Measurements from ENCODE around the gene ISLR2.

ISLR2 gene

DNA sequence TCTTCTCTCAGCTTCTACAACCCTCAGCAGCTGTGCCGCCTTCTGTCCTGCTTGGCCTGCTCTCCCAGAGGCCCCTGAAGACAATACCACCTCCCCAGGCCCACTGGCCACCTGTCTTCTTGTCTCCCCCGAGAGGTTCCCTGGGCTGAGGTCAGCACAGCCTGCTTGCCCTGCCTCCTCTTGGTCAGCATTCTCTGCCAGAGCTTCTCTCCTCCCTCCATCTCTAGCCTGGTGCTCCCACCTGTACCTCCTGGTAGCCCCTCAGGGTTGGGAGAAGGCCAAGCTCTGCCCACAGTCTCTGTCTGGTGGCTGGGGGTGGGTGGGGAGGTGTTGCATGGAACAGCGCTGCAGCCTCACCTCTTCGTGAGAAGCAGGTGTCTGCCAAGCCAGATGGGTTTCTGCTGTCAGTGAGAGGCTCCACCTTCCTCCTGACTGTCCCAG, 37.5 kb downstream of the ISLR2 start:
- Histone ChIP-seq H3K9me3 (ENCODE audit: control insufficient read depth, insufficient read depth, low read length) (no peaks in the 10 kb centered on the region), H3K27me3 (ENCODE audit: control insufficient read depth, insufficient read depth, low read length) (no peaks in the 10 kb centered on the region), H3K36me3 (ENCODE audit: control insufficient read depth, insufficient read depth, low read length) (no peaks in the 10 kb centered on the region), H3K9ac (ENCODE audit: low read depth, low read length) (no peak overlapping the region), H3K4me1 (ENCODE audit: control insufficient read depth, insufficient read depth, low read length) (no peaks in the 10 kb centered on the region), H3K4me3 (ENCODE audit: low read depth, low read length) (no peak overlapping the region)

DNA sequence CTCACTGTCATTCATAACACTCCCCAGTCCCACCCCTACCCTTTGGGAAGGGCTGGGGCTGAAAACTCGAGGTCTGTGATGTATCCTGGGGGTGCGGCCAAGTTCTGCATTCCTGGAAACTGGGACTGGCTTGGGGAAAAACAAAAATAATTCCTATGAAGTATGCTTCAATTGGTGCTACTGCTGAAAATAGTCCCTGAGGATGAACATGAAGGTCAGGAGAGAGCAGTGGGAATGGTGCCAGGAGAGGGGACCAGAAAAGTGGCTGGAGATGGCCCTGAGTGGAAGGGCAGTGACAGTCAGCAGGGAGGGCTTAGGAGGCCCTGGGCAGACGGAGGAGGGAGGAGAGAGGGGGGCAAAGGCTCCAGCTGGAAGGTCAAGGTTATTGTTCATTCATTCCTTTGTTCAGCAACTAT, 38.3 kb downstream of the ISLR2 start:
- Histone ChIP-seq H3K9ac (ENCODE audit: low read depth, low read length) (no peak overlapping the region), H3K27me3 (ENCODE audit: control insufficient read depth, insufficient read depth, low read length) (no peaks in the 10 kb centered on the region), H3K36me3 (ENCODE audit: control insufficient read depth, insufficient read depth, low read length) (no peaks in the 10 kb centered on the region), H3K9me3 (ENCODE audit: control insufficient read depth, insufficient read depth, low read length) (no peaks in the 10 kb centered on the region), H3K4me1 (ENCODE audit: control insufficient read depth, insufficient read depth, low read length) (peaks cover 6% of the 10 kb centered on the region), H3K4me3 (ENCODE audit: low read depth, low read length) (no peak overlapping the region)

DNA sequence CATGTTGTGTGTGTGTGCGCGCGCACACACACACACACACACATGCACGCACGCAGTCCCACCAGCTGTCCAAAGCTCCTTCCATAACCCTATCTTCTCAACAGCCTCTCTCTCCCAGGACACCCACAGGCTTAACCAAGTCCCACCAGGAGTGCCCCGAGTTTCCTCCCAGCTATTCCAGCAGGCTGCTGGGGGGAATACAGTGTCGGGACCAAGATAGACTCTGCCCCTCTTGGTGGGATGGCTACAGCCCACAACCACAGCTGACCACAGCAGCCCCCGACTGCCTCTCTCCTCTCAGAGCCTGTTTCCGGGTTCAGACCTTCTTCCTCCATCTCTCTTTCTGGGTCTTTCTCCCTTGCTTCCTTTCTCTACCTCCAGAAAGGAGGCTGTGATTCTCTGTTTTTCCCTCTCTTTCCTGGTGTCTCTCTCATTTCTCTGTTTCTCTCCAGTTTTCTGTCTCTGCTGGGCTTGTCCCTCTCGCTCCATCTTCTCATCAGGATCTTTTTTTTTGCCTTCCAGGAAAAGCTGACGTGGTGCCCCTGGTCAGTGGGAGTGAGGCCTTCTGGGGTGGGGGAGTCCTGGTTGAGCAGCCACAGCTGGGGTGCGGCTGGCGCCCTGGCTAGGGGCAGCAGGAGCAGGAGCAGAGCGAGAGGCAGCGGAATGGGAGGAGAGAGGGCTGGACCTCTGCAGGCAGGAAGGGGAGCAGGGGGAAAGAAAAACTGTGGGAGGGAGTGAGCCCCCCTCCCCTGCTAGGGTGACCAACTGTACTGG, 39.9 kb downstream of the ISLR2 start:
- Histone ChIP-seq H3K36me3 (ENCODE audit: control insufficient read depth, insufficient read depth, low read length) (no peaks in the 10 kb centered on the region), H3K4me1 (ENCODE audit: control insufficient read depth, insufficient read depth, low read length) (peaks cover 6% of the 10 kb centered on the region)

DNA sequence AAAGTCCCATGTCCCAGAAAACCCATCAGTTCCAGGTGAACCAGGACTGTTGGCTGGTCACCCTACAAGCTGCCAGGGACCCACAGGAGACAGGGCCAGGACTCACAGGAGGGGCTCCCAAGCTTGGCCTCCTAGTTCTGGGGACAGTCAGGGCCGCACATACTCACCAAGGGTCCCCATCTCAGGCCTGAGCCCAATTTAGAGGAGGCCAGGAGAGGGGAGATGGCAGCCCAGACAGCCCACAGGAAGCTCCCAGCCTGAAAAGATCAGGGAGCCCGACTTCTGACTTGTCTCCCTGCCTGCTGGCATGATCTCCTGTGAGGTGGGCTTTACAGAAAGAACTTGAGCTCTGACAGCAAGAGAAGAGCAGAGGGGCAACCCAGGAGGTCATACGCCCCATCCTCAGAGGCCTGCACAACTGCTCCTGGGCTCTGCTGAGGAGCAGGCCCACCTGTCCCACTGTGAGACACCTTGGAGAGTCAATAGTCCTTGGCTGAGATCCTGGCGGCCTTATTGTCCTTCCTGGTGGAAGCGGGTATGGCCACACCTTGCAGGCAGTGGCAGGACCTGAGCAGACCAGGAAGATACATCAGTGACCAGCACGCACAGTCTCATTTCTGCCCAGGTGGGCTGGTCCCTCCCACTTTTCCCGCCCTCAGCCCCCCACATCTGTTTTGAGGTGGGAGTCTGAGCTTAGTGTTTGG, 40.6 kb downstream of the ISLR2 start:
- no peaks in the 10 kb centered on the region for H3K36me3 ChIP-seq (ENCODE audit: control insufficient read depth, insufficient read depth, low read length)
- no peaks in the 10 kb centered on the region for H3K9me3 ChIP-seq (ENCODE audit: control insufficient read depth, insufficient read depth, low read length)
- peaks cover 6% of the 10 kb centered on the region for H3K4me1 ChIP-seq (ENCODE audit: control insufficient read depth, insufficient read depth, low read length)
- H3K27me3 ChIP-seq (ENCODE audit: control insufficient read depth, insufficient read depth, low read length): no peaks in the 10 kb centered on the region
- H3K9ac ChIP-seq (ENCODE audit: low read depth, low read length): no peak overlapping the region
- no peak overlapping the region for H3K4me3 ChIP-seq (ENCODE audit: low read depth, low read length)

More for the DNA sequence above, 39.9 kb downstream of the ISLR2 start:
- no peaks in the 10 kb centered on the region for H3K9me3 ChIP-seq (ENCODE audit: control insufficient read depth, insufficient read depth, low read length)
- H3K4me3 ChIP-seq (ENCODE audit: low read depth, low read length): no peak overlapping the region
- H3K27me3 ChIP-seq (ENCODE audit: control insufficient read depth, insufficient read depth, low read length): no peaks in the 10 kb centered on the region
- no peak overlapping the region for H3K9ac ChIP-seq (ENCODE audit: low read depth, low read length)

DNA sequence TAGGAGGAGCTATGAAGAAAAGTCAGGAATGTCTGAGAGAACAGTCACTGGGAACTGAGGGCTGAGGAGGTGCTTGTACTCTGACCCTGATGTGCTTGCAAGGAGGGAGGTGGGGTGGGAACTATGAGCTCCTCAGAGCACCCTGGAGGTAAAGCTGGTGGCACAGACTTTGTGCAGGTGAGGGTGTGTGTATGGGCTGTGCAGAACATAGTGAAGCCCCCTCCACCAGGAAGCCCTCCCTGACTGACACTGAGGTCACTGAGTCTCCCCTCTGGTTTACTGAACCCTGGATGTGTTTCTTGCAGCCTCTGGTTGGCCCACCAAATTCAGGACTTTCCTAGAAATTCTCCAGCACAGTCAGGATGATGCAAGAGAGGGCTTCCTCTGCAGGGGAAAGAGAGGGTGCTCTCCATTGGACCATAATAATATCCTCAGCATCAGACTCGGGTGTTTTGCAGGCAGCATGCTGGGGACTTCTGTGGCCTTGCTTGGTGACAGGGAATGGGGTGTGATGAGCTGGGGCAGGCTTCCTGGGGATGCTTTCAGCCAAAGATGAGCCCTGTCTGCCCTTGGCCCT, 41.7 kb downstream of the ISLR2 start:
- peaks cover 6% of the 10 kb centered on the region for H3K4me1 ChIP-seq (ENCODE audit: control insufficient read depth, insufficient read depth, low read length)
- no peaks in the 10 kb centered on the region for H3K36me3 ChIP-seq (ENCODE audit: control insufficient read depth, insufficient read depth, low read length)
- no peak overlapping the region for H3K4me3 ChIP-seq (ENCODE audit: low read depth, low read length)
- no peak overlapping the region for H3K9ac ChIP-seq (ENCODE audit: low read depth, low read length)
- no peaks in the 10 kb centered on the region for H3K27me3 ChIP-seq (ENCODE audit: control insufficient read depth, insufficient read depth, low read length)
- H3K9me3 ChIP-seq (ENCODE audit: control insufficient read depth, insufficient read depth, low read length): no peaks in the 10 kb centered on the region

DNA sequence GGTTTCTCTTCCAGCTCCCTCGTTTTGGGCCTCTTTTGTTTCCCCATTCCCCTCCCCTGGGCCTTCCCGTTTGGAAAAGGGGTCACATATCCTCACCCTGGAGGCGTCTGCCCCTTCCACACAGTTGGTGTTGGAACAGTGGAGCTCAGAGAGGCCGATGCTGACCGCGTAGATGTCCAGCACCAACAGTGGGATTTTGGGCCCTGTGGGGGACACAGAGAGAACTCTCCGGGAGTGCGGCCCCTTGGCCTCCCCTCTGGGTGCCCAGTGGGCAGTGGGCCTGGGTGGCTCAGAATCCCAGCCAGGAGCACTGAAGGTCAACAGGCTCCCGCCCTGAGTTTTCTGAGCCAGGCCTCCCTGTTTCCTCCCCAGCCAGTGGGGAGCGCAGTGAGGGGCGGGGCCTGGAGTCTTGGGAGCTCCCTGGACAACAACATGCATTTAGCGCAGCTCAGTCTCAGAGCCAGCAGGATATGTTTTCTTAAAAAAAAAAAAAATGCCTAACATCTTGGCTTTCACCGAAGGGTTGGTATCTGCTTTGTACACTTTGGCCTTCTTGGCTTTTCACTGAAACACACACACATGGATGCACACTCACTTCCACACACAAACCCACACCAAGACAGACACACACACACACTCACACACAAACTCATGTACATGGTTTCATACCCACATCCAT, 42.5 kb downstream of the ISLR2 start:
- H3K36me3 ChIP-seq (ENCODE audit: control insufficient read depth, insufficient read depth, low read length): no peaks in the 10 kb centered on the region

DNA sequence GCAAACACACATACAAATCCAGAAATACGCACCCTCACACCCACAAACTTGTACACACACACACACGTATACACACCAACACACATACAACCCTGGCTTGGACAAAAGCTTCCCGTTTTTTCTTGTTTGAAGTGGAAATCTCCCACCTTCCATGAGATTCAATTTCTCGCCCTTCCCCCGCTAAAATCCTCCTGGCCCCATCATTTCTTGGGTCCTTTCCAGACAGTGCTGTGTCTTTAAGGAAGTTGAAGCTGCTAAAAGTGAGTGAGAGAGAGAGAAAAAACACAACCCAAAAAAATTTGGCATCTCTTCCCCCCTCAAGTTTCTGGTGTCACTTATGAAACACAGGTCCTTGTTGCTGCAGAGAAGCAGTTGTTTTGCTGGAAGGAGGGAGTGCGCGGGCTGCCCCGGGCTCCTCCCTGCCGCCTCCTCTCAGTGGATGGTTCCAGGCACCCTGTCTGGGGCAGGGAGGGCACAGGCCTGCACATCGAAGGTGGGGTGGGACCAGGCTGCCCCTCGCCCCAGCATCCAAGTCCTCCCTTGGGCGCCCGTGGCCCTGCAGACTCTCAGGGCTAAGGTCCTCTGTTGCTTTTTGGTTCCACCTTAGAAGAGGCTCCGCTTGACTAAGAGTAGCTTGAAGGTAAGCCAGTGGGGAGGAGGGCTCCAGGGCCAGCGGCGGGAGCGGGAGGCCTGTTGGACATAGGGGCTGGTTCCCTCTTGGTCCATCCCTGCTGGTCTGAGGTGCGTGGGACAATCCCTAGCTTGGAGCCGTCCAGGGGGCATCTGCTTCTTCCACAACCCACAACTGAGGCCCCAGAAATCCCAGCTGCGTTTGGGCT, 43.2 kb downstream of the ISLR2 start, which contains the start of gene ISLR:
TSS of gene ISLR (plus strand) at position 331 of the 839 bp plus-strand sequence. CDS start 1,149 bp downstream, outside the sequence.
- no peak within 1 kb of the TSS for H3K4me3 ChIP-seq (ENCODE audit: low read depth, low read length)
- H3K27me3 ChIP-seq (ENCODE audit: control insufficient read depth, insufficient read depth, low read length): no peaks in the 10 kb centered on the region
- no peak within 1 kb of the TSS for H3K9ac ChIP-seq (ENCODE audit: low read depth, low read length)
- no peaks in the 10 kb centered on the region for H3K36me3 ChIP-seq (ENCODE audit: control insufficient read depth, insufficient read depth, low read length)
- peaks cover 6% of the 10 kb centered on the region for H3K4me1 ChIP-seq (ENCODE audit: control insufficient read depth, insufficient read depth, low read length)
- no peaks in the 10 kb centered on the region for H3K9me3 ChIP-seq (ENCODE audit: control insufficient read depth, insufficient read depth, low read length)

More for the DNA sequence above, 42.5 kb downstream of the ISLR2 start:
- H3K27me3 ChIP-seq (ENCODE audit: control insufficient read depth, insufficient read depth, low read length): no peaks in the 10 kb centered on the region
- H3K9me3 ChIP-seq (ENCODE audit: control insufficient read depth, insufficient read depth, low read length): no peaks in the 10 kb centered on the region
- no peak overlapping the region for H3K4me3 ChIP-seq (ENCODE audit: low read depth, low read length)
- no peak overlapping the region for H3K9ac ChIP-seq (ENCODE audit: low read depth, low read length)
- H3K4me1 ChIP-seq (ENCODE audit: control insufficient read depth, insufficient read depth, low read length): peaks cover 6% of the 10 kb centered on the region

DNA sequence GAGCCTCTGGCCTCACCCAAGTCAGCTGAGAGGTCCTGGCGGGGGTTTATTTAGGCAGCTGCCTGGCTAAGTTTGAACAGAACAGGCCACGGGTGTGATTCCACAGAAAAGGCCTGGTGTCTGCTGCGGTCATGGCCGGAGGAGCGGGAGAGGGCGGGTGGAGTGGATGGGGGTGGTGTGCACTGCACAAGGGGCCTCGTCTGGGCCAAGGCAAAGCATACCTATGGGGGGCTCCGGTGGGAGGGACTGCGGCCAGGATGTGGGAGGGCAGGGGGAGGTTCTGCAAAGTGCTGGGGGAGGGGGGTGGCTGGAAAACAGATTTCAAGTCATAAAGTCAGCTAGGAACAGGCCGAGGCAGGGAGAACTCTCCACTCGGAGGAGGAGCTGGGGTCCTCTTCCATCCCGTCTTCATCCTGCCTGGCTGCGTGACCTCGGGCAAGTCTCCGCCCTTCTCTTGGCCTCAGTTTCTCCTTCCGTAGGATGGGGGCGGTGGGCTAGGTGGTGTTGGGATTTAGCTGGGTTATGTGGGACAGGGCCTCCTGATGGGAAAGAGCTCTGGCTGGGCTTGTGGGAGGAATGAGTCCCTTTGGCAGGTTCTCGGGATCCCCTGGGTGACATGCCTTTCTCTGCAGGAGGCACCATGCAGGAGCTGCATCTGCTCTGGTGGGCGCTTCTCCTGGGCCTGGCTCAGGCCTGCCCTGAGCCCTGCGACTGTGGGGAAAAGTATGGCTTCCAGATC, 44.0 kb downstream of the ISLR2 start:
- no peaks in the 10 kb centered on the region for H3K36me3 ChIP-seq (ENCODE audit: control insufficient read depth, insufficient read depth, low read length)
- no peak overlapping the region for H3K9ac ChIP-seq (ENCODE audit: low read depth, low read length)
- no peaks in the 10 kb centered on the region for H3K27me3 ChIP-seq (ENCODE audit: control insufficient read depth, insufficient read depth, low read length)
- no peaks in the 10 kb centered on the region for H3K9me3 ChIP-seq (ENCODE audit: control insufficient read depth, insufficient read depth, low read length)
- H3K4me1 ChIP-seq (ENCODE audit: control insufficient read depth, insufficient read depth, low read length): peaks cover 6% of the 10 kb centered on the region
- no peak overlapping the region for H3K4me3 ChIP-seq (ENCODE audit: low read depth, low read length)

DNA sequence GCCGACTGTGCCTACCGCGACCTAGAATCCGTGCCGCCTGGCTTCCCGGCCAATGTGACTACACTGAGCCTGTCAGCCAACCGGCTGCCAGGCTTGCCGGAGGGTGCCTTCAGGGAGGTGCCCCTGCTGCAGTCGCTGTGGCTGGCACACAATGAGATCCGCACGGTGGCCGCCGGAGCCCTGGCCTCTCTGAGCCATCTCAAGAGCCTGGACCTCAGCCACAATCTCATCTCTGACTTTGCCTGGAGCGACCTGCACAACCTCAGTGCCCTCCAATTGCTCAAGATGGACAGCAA, 44.5 kb downstream of the ISLR2 start:
- no peaks in the 10 kb centered on the region for H3K9me3 ChIP-seq (ENCODE audit: control insufficient read depth, insufficient read depth, low read length)
- H3K36me3 ChIP-seq (ENCODE audit: control insufficient read depth, insufficient read depth, low read length): no peaks in the 10 kb centered on the region
- H3K4me1 ChIP-seq (ENCODE audit: control insufficient read depth, insufficient read depth, low read length): peaks cover 6% of the 10 kb centered on the region
- H3K9ac ChIP-seq (ENCODE audit: low read depth, low read length): no peak overlapping the region
- H3K4me3 ChIP-seq (ENCODE audit: low read depth, low read length): no peak overlapping the region
- H3K27me3 ChIP-seq (ENCODE audit: control insufficient read depth, insufficient read depth, low read length): no peaks in the 10 kb centered on the region

DNA sequence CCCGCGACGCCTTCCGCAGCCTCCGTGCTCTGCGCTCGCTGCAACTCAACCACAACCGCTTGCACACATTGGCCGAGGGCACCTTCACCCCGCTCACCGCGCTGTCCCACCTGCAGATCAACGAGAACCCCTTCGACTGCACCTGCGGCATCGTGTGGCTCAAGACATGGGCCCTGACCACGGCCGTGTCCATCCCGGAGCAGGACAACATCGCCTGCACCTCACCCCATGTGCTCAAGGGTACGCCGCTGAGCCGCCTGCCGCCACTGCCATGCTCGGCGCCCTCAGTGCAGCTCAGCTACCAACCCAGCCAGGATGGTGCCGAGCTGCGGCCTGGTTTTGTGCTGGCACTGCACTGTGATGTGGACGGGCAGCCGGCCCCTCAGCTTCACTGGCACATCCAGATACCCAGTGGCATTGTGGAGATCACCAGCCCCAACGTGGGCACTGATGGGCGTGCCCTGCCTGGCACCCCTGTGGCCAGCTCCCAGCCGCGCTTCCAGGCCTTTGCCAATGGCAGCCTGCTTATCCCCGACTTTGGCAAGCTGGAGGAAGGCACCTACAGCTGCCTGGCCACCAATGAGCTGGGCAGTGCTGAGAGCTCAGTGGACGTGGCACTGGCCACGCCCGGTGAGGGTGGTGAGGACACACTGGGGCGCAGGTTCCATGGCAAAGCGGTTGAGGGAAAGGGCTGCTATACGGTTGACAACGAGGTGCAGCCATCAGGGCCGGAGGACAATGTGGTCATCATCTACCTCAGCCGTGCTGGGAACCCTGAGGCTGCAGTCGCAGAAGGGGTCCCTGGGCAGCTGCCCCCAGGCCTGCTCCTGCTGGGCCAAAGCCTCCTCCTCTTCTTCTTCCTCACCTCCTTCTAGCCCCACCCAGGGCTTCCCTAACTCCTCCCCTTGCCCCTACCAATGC, 45.1 kb downstream of the ISLR2 start:
- H3K9ac ChIP-seq (ENCODE audit: low read depth, low read length): no peak overlapping the region
- H3K4me1 ChIP-seq (ENCODE audit: control insufficient read depth, insufficient read depth, low read length): peaks cover 6% of the 10 kb centered on the region
- H3K27me3 ChIP-seq (ENCODE audit: control insufficient read depth, insufficient read depth, low read length): no peaks in the 10 kb centered on the region
- H3K9me3 ChIP-seq (ENCODE audit: control insufficient read depth, insufficient read depth, low read length): no peaks in the 10 kb centered on the region
- H3K4me3 ChIP-seq (ENCODE audit: low read depth, low read length): no peak overlapping the region
- H3K36me3 ChIP-seq (ENCODE audit: control insufficient read depth, insufficient read depth, low read length): no peaks in the 10 kb centered on the region
